Measurements from ENCODE around the gene GPX5.
A peak's percentile ranks its signal among the peaks of the same experiment; 100 is the strongest.

The GPX5 gene

GRCh38 chr6:28488916-28489365 lies 36.7 kb upstream of the GPX5 start:
- Histone ChIP-seq H4K20me1 (ENCODE audit: insufficient read depth, low read length) (no peaks in the 10 kb centered on the region), H3K4me2 (ENCODE audit: low read depth, low read length) (peak overlapping the region; percentile 89; the same call in 1 of the 2 replicates), H3K79me2 (ENCODE audit: low read length) (no peaks in the 10 kb centered on the region), H3K27ac (ENCODE audit: low read length) (peak overlapping the region; percentile 62; the same call in 1 of the 2 replicates), H2AFZ (ENCODE audit: low read length) (peak overlapping the region; percentile 82; the same call in 1 of the 2 replicates), H3K27me3 (replicated peaks; ENCODE audit: insufficient read depth, low read length) (no peaks in the 10 kb centered on the region), H3K9ac (ENCODE audit: low read length) (peak overlapping the region; percentile 73; the same call in 1 of the 2 replicates), H3K4me3 (ENCODE audit: low read length) (peak overlapping the region; percentile 50), H3F3A (ENCODE audit: insufficient read depth, low read length) (peaks cover 10% of the 10 kb centered on the region; the same call in 1 of the 2 replicates), H3K4me1 (ENCODE audit: low read length) (no peaks in the 10 kb centered on the region), H3K9me2 (replicated peaks; ENCODE audit: insufficient read depth, low read length) (no peaks in the 10 kb centered on the region), H3K36me3 (replicated peaks; ENCODE audit: insufficient read depth, low read length) (no peaks in the 10 kb centered on the region), H3K9me3 (replicated peaks; ENCODE audit: insufficient read depth, low read length) (no peaks in the 10 kb centered on the region)
- peak; percentile 21 for DNase-seq
- TF ChIP-seq EZH2phosphoT487 (IDR thresholded peaks at IDR 0.05; ENCODE audit: low read length) = no peak

GRCh38 chr6:28489366-28490204 lies 36.1 kb upstream of the GPX5 start:
- Histone ChIP-seq H3K27ac (ENCODE audit: low read length) (peak overlapping the region; percentile 62; the same call in 1 of the 2 replicates), H3K27me3 (replicated peaks; ENCODE audit: insufficient read depth, low read length) (no peaks in the 10 kb centered on the region), H3K4me1 (ENCODE audit: low read length) (no peaks in the 10 kb centered on the region), H3K9me2 (replicated peaks; ENCODE audit: insufficient read depth, low read length) (no peaks in the 10 kb centered on the region), H3K4me3 (ENCODE audit: low read length) (peak overlapping the region; percentile 50), H2AFZ (ENCODE audit: low read length) (peak overlapping the region; percentile 82), H4K20me1 (ENCODE audit: insufficient read depth, low read length) (no peaks in the 10 kb centered on the region), H3K9me3 (replicated peaks; ENCODE audit: insufficient read depth, low read length) (no peaks in the 10 kb centered on the region), H3K36me3 (replicated peaks; ENCODE audit: insufficient read depth, low read length) (no peaks in the 10 kb centered on the region), H3K4me2 (ENCODE audit: low read depth, low read length) (peak overlapping the region; percentile 89), H3K9ac (ENCODE audit: low read length) (peak overlapping the region; percentile 73), H3F3A (ENCODE audit: insufficient read depth, low read length) (peaks cover 10% of the 10 kb centered on the region; the same call in 1 of the 2 replicates), H3K79me2 (ENCODE audit: low read length) (no peaks in the 10 kb centered on the region)
- DNase-seq = peak; percentile 72
- TF ChIP-seq CTCF (IDR thresholded peaks at IDR 0.05; ENCODE audit: low read length) (no peak), EZH2phosphoT487 (IDR thresholded peaks at IDR 0.05; ENCODE audit: low read length) (no peak), EZH2 (optimal IDR thresholded peaks at IDR 0.05; ENCODE audit: low read depth, low read length) (no peak)

DNA sequence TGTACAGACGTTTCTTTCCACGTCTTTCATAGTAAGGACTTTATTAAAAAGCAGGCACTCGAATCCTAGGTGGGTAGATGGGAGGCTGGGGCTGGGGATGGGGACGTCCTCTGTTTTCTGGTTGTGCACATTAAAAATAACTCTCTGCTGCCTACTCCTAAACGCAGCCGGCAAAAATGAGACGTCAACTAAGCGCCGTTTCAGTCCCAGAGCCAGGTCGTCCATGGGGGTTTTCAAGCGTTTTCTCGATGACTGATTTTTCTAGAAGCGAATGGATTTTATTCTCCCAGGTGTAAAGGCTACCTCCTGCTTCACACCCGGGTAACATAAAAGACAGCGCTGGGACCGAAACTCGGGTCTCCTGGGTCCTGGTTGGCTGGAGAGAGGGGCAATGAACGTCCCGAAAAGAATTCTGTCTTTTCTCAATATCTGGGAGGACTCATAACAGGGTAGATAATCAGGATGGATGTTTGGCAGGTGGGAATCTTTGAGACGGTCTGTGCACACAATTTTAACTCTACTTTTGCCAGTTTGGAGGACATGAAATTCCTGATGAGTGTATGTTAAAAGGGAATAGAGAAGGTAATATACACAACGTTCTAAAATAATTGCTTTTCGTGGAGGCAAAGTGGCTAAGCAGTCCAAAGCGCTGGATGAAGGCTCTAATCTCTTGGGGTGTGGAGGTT lies 35.3 kb upstream of the GPX5 start:
- H3K79me2 ChIP-seq (ENCODE audit: low read length) = no peaks in the 10 kb centered on the region
- H3F3A ChIP-seq (ENCODE audit: insufficient read depth, low read length) = peaks cover 10% of the 10 kb centered on the region; the same call in 1 of the 2 replicates
- peak overlapping the region; percentile 62; the same call in 1 of the 2 replicates for H3K27ac ChIP-seq (ENCODE audit: low read length)
- no peaks in the 10 kb centered on the region for H4K20me1 ChIP-seq (ENCODE audit: insufficient read depth, low read length)
- no peak for TF ChIP-seq EZH2phosphoT487 (IDR thresholded peaks at IDR 0.05; ENCODE audit: low read length)
- no peak for TF ChIP-seq CTCF (IDR thresholded peaks at IDR 0.05; ENCODE audit: low read length)
- no peak for TF ChIP-seq EZH2 (optimal IDR thresholded peaks at IDR 0.05; ENCODE audit: low read depth, low read length)
- H3K4me3 ChIP-seq (ENCODE audit: low read length) = peak overlapping the region; percentile 50
- DNase-seq = no peak
- no peaks in the 10 kb centered on the region for H3K36me3 ChIP-seq (replicated peaks; ENCODE audit: insufficient read depth, low read length)
- no peaks in the 10 kb centered on the region for H3K9me2 ChIP-seq (replicated peaks; ENCODE audit: insufficient read depth, low read length)
- no peaks in the 10 kb centered on the region for H3K4me1 ChIP-seq (ENCODE audit: low read length)
- peak overlapping the region; percentile 73; the same call in 1 of the 2 replicates for H3K9ac ChIP-seq (ENCODE audit: low read length)
- H2AFZ ChIP-seq (ENCODE audit: low read length) = peak overlapping the region; percentile 82
- no peaks in the 10 kb centered on the region for H3K9me3 ChIP-seq (replicated peaks; ENCODE audit: insufficient read depth, low read length)
- H3K4me2 ChIP-seq (ENCODE audit: low read depth, low read length) = peak overlapping the region; percentile 89
- H3K27me3 ChIP-seq (replicated peaks; ENCODE audit: insufficient read depth, low read length) = no peaks in the 10 kb centered on the region

Measured in MM.1S (cell line).